ENCODE data around the gene HCRTR1. TPM values are rescaled to one million over a fixed set of nuclear protein-coding genes. Genes with fewer than 3 reads are reported as not detected.
A peak's percentile ranks its signal among the peaks of the same experiment; 100 is the strongest.

HCRTR1 gene
- total and polyA plus RNA-seq, 2 donors (not counting 3 experiments of a cell fraction or from before 2014, with no cell fraction given), result 0.93 to 1.5 TPM

DNA sequence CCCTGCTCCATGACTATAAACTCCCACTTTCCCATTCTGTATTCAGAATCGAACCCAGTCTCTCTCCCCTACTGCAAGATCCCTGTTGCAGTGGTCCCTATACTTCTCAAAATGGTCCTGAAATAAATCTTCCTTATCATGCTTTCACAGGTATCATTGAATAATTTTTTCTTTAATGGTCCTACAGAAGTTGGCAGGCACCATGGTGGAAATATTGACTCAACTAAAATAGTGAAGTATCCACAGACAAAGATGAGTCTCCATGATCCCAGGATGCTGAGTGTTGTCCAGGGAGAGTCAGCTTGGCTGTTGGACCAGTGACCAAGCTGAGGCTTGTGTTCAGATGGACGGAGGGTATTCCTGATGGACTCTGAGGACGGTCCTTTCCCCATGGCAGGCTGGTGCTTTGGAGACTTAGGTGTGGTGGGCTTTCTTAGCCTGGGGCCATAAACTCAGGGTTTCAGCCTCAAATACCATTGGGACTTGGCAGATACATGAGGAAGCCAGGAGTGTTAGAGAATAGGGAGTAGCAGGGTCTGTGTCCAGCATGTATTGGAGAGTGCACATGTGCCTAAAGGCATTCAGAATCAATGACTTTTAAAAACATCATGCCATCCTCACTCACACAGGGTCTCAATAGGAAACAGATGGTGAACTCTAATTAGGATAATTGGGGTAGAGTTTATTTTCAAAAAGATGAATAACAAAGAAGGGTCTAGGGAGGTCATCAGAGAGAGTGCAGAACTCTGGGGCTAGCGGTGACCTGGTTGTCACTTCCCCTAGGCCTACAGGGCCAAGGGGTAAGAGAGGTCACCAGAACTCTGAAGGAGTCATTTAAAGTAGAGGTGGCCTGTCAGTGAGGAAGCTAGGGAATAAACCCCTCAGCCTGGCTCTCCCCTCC, 21.4 kb upstream of the HCRTR1 start:
- dilution Hi-C loops (cut with MboI; ENCODE audit: extremely low pct_ligation_motif_present, low sequenced_read_pairs), result no loop called here
- intact Hi-C loops (cut with micrococcal nuclease), result loop anchor here (1.0 to 2.0 kb wide), 3 partner anchors 8 to 23 kb away; no protein-coding TSS in a partner anchor
- Histone ChIP-seq H3K27me3 (ENCODE audit: control insufficient read depth in 2 of 2, insufficient read depth in 2 of 2, low read length in 2 of 2) (no peaks in the 10 kb centered on the region), H4K20me1 (replicated peaks; ENCODE audit: control insufficient read depth, extremely low read depth, insufficient read depth, low read length) (no peaks in the 10 kb centered on the region), H2AFZ (ENCODE audit: low read depth, low read length) (peak overlapping the region; percentile 8), H3K36me3 (ENCODE audit: control insufficient read depth in 2 of 2, extremely low read depth in 1 of 2, insufficient read depth in 2 of 2, low read length in 2 of 2) (no peaks in the 10 kb centered on the region), H3K27ac (ENCODE audit: insufficient read depth, low read depth, low read length) (peak overlapping the region; percentile 83), H3K4me3 (replicated peaks in 1 of 3; ENCODE audit: insufficient read depth in 1 of 3, low read depth in 1 of 3, low read length in 3 of 3) (no peak overlapping the region), H3K4me2 (ENCODE audit: insufficient read depth, low read length) (peak overlapping the region; percentile 65), H3K9me1 (replicated peaks; ENCODE audit: control insufficient read depth, extremely low read depth, insufficient read depth, low read length) (no peaks in the 10 kb centered on the region), H3K79me2 (ENCODE audit: control insufficient read depth, insufficient read depth, low read length) (no peaks in the 10 kb centered on the region), H3K9ac (replicated peaks; ENCODE audit: extremely low read depth, insufficient read depth, low read length) (peak overlapping the region; percentile 28), H3K9me3 (replicated peaks; ENCODE audit: control insufficient read depth, insufficient read depth, low read length) (no peaks in the 10 kb centered on the region), H3K4me1 (ENCODE audit: control insufficient read depth, extremely low read depth, insufficient read depth, low read length) (peaks cover 28% of the 10 kb centered on the region)
- TF ChIP-seq POLR2A (IDR thresholded peaks at IDR 0.05; ENCODE audit: low read depth, low read length), result no peak
- TF ChIP-seq JUN (IDR thresholded peaks at IDR 0.05; ENCODE audit: borderline replicate concordance, insufficient read depth, insufficient read length, low read depth), result no peak
- TF ChIP-seq, protein P1, sequence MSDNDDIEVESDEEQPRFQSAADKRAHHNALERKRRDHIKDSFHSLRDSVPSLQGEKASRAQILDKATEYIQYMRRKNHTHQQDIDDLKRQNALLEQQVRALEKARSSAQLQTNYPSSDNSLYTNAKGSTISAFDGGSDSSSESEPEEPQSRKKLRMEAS (IDR thresholded peaks at IDR 0.05; ENCODE audit: insufficient read depth, insufficient read length), result no peak
- no peak for TF ChIP-seq EZH2 (IDR thresholded peaks at IDR 0.05; ENCODE audit: borderline replicate concordance, low read depth, low read length, severe bottlenecking)
- TF ChIP-seq POLR2AphosphoS5 (IDR thresholded peaks at IDR 0.05; ENCODE audit: insufficient read depth, low read depth, low read length), result no peak
- ChIA-PET CTCF (interaction anchor here (0.7 to 5.5 kb wide), 14 partner anchors 8 to 193 kb away, joined by 3 to 73 read pairs (median 5); partner anchors contain the start of gene TINAGL1), POLR2A (interaction anchor here (1.2 kb wide), 1 partner anchor 12 kb away, joined by 4 read pairs; no protein-coding TSS in a partner anchor)
- FAIRE-seq (no peak), DNase-seq (ENCODE audit: low read depth, low spot score) (peak; percentile 54)
- no TSS peak for BruUV-seq (replicated peaks)

DNA sequence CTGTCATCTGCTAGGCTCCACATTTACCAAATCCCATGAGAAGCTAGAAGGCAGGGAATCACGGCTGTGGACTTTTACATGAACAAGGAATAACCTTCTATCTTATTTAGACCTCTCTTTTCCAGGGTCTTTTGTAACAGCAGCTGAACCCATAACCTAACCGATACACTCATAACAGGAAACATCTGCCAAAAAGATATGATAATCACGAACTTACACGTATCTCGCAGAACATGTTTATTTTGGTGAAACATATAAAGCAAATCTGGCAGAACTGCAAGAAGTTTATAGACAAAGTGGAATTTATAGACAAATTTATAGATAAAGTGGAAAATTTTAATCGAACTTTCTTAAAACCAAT, 20.8 kb upstream of the HCRTR1 start:
- H3K9ac ChIP-seq (replicated peaks; ENCODE audit: extremely low read depth, insufficient read depth, low read length), result peak overlapping the region; percentile 28
- FAIRE-seq (peak; percentile 91), DNase-seq (ENCODE audit: low read depth, low spot score) (peak; percentile 91)
- peak overlapping the region; percentile 65 for H3K4me2 ChIP-seq (ENCODE audit: insufficient read depth, low read length)
- H3K9me3 ChIP-seq (replicated peaks; ENCODE audit: control insufficient read depth, insufficient read depth, low read length), result no peaks in the 10 kb centered on the region
- BruUV-seq (replicated peaks), result no TSS peak
- no peaks in the 10 kb centered on the region for H4K20me1 ChIP-seq (replicated peaks; ENCODE audit: control insufficient read depth, extremely low read depth, insufficient read depth, low read length)
- H3K9me1 ChIP-seq (replicated peaks; ENCODE audit: control insufficient read depth, extremely low read depth, insufficient read depth, low read length), result no peaks in the 10 kb centered on the region
- H3K27me3 ChIP-seq (ENCODE audit: control insufficient read depth in 2 of 2, insufficient read depth in 2 of 2, low read length in 2 of 2), result no peaks in the 10 kb centered on the region
- H3K27ac ChIP-seq (ENCODE audit: insufficient read depth, low read depth, low read length), result peak overlapping the region; percentile 83
- CTCF ChIA-PET, result interaction anchor here (0.7 to 1.9 kb wide), 13 partner anchors 9 to 192 kb away, joined by 3 to 17 read pairs (median 5); partner anchors contain the start of genes HCRTR1 and TINAGL1
- H2AFZ ChIP-seq (ENCODE audit: low read depth, low read length), result peak overlapping the region; percentile 8
- H3K4me1 ChIP-seq (ENCODE audit: control insufficient read depth, extremely low read depth, insufficient read depth, low read length), result peaks cover 28% of the 10 kb centered on the region
- TF ChIP-seq, protein P2, sequence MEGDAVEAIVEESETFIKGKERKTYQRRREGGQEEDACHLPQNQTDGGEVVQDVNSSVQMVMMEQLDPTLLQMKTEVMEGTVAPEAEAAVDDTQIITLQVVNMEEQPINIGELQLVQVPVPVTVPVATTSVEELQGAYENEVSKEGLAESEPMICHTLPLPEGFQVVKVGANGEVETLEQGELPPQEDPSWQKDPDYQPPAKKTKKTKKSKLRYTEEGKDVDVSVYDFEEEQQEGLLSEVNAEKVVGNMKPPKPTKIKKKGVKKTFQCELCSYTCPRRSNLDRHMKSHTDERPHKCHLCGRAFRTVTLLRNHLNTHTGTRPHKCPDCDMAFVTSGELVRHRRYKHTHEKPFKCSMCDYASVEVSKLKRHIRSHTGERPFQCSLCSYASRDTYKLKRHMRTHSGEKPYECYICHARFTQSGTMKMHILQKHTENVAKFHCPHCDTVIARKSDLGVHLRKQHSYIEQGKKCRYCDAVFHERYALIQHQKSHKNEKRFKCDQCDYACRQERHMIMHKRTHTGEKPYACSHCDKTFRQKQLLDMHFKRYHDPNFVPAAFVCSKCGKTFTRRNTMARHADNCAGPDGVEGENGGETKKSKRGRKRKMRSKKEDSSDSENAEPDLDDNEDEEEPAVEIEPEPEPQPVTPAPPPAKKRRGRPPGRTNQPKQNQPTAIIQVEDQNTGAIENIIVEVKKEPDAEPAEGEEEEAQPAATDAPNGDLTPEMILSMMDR (IDR thresholded peaks at IDR 0.05; ENCODE audit: extremely low read depth in 1 of 2, insufficient read depth in 1 of 2, low read depth in 1 of 2, low read length in 2 of 2), result no peak
- peak; percentile 65 for TF ChIP-seq POLR2AphosphoS5 (IDR thresholded peaks at IDR 0.05; ENCODE audit: insufficient read depth, low read depth, low read length)
- no peak for TF ChIP-seq MYC (IDR thresholded peaks at IDR 0.05; ENCODE audit: low read depth, low read length)
- peak; percentile 74 for TF ChIP-seq GATA2 (IDR thresholded peaks at IDR 0.05; ENCODE audit: insufficient read depth, insufficient read length, low read depth, low read length)
- TF ChIP-seq, protein P1 (IDR thresholded peaks at IDR 0.05; ENCODE audit: insufficient read depth, insufficient read length), result no peak
- peak; percentile 23 for TF ChIP-seq FOS (IDR thresholded peaks at IDR 0.05; ENCODE audit: borderline replicate concordance, insufficient read depth, low read length)
- no peak for TF ChIP-seq EZH2 (IDR thresholded peaks at IDR 0.05; ENCODE audit: borderline replicate concordance, low read depth, low read length, severe bottlenecking)
- peak; percentile 55 for TF ChIP-seq JUN (IDR thresholded peaks at IDR 0.05; ENCODE audit: borderline replicate concordance, insufficient read depth, insufficient read length, low read depth)
- peak; percentile 52 for TF ChIP-seq POLR2A (IDR thresholded peaks at IDR 0.05; ENCODE audit: low read depth, low read length)
- no peaks in the 10 kb centered on the region for H3K36me3 ChIP-seq (ENCODE audit: control insufficient read depth in 2 of 2, extremely low read depth in 1 of 2, insufficient read depth in 2 of 2, low read length in 2 of 2)
- dilution Hi-C loops (cut with MboI; ENCODE audit: extremely low pct_ligation_motif_present, low sequenced_read_pairs), result no loop called here
- no peaks in the 10 kb centered on the region for H3K79me2 ChIP-seq (ENCODE audit: control insufficient read depth, insufficient read depth, low read length)
- no peak overlapping the region for H3K4me3 ChIP-seq (replicated peaks in 1 of 3; ENCODE audit: insufficient read depth in 1 of 3, low read depth in 1 of 3, low read length in 3 of 3)
- POLR2A ChIA-PET, result interaction anchor here (1.2 kb wide), 1 partner anchor 13 kb away, joined by 4 read pairs; no protein-coding TSS in a partner anchor
- intact Hi-C loops (cut with micrococcal nuclease), result loop anchor here (1.0 to 2.0 kb wide), 3 partner anchors 8 to 22 kb away; no protein-coding TSS in a partner anchor

All from endothelial cell of umbilical vein (primary cell).